CD14-positive monocyte (primary cell): ENCODE results near the gene ANGPTL7. TPM values are rescaled to one million over a fixed set of nuclear protein-coding genes. Genes with fewer than 3 reads are reported as not detected.
A peak's percentile ranks its signal among the peaks of the same experiment; 100 is the strongest.

Experiments
- DNase-seq, 3 donors: peaks; one replicate each; pipeline ENCODE4 v3.0.0-alpha.2; 2011 to 2022
- H2AFZ ChIP-seq: 2 replicates; pipeline ENCODE4 v1.6.0; 2012; ENCODE audit warnings: mild to moderate bottlenecking, low read depth, low read length, inconsistent platforms; ENCODE audit not compliant: insufficient read depth, poor library complexity, severe bottlenecking
- H3K27ac ChIP-seq, 2 donors: 1 replicate in 1 of 2; 2 replicates in 1 of 2; pipeline ENCODE4 v1.5.1; 2012 to 2013; ENCODE audit warnings: low read length in 2 of 2, control low read depth in 1 of 2, inconsistent platforms in 1 of 2, low read depth in 1 of 2, mild to moderate bottlenecking in 1 of 2
- H3K27me3 ChIP-seq, 2 donors: one replicate each; pipeline versions ENCODE4 v1.6.0 to v1.6.1; 2011 to 2013; ENCODE audit warnings: low read length in 2 of 2; ENCODE audit not compliant: control insufficient read depth in 2 of 2, insufficient read depth in 2 of 2
- H3K36me3 ChIP-seq, 2 donors: replicated peaks in 1 of 2; 1 replicate in 1 of 2; 2 replicates in 1 of 2; pipeline versions ENCODE4 v1.5.1 to v1.6.1; 2012 to 2013; ENCODE audit warnings: low read length in 2 of 2, control low read depth in 1 of 2, inconsistent platforms in 1 of 2, mild to moderate bottlenecking in 1 of 2; ENCODE audit not compliant: insufficient read depth in 2 of 2, control insufficient read depth in 1 of 2
- H3K4me1 ChIP-seq, 2 donors: 1 replicate in 1 of 2; 2 replicates in 1 of 2; pipeline versions ENCODE4 v1.5.1 to v1.6.1; 2012 to 2013; ENCODE audit warnings: low read length in 2 of 2, control low read depth in 1 of 2, inconsistent platforms in 1 of 2, mild to moderate bottlenecking in 1 of 2, moderate library complexity in 1 of 2; ENCODE audit not compliant: insufficient read depth in 2 of 2, control insufficient read depth in 1 of 2
- H3K4me2 ChIP-seq: replicated peaks from 2 replicates; pipeline ENCODE3; 2012; ENCODE audit warnings: low read length, moderate library complexity, mild to moderate bottlenecking; ENCODE audit not compliant: poor library complexity, severe bottlenecking; ENCODE audit errors: extremely low read depth
- H3K4me3 ChIP-seq, 3 experiments: fragments of 200-600 bp in 1 of 3; sonication (generic) in 1 of 3; replicated peaks in 1 of 3; 1 replicate in 2 of 3; 2 replicates in 1 of 3; pipeline ENCODE4 v1.5.1; 2011 to 2013; ENCODE audit warnings: low read length in 3 of 3, mild to moderate bottlenecking in 3 of 3, control low read depth in 2 of 3, low read depth in 2 of 3, inconsistent platforms in 1 of 3, moderate library complexity in 1 of 3
- H3K79me2 ChIP-seq: 2 replicates; pipeline ENCODE4 v1.6.0; 2012; ENCODE audit warnings: mild to moderate bottlenecking, control low read depth, inconsistent platforms, low read length, moderate library complexity; ENCODE audit not compliant: insufficient read depth
- H3K9ac ChIP-seq: 2 replicates; pipeline ENCODE4 v1.6.0; 2017; ENCODE audit warnings: low read length, mild to moderate bottlenecking; ENCODE audit not compliant: insufficient read depth, poor library complexity, severe bottlenecking
- H3K9me3 ChIP-seq, 2 donors: replicated peaks in 1 of 2; 1 replicate in 1 of 2; 2 replicates in 1 of 2; pipeline versions ENCODE4 v1.5.1 to v1.6.1; 2012 to 2013; ENCODE audit warnings: low read length in 2 of 2, control low read depth in 1 of 2; ENCODE audit not compliant: control insufficient read depth in 1 of 2, insufficient read depth in 1 of 2
- H4K20me1 ChIP-seq: 2 replicates; pipeline ENCODE4 v1.6.0; 2012; ENCODE audit warnings: mild to moderate bottlenecking, low read length, control low read depth, moderate library complexity; ENCODE audit not compliant: insufficient read depth
- H3K27ac Mint-ChIP-seq, 7 donors: one replicate each; pipeline ENCODE4 v1.8.0; 2020; ENCODE audit warnings: mild to moderate bottlenecking in 7 of 7, mixed read lengths in 7 of 7, moderate library complexity in 6 of 7, inconsistent platforms in 2 of 7
- H3K27me3 Mint-ChIP-seq, 3 donors: one replicate each; pipeline ENCODE4 v1.8.0; 2021 to 2022; ENCODE audit warnings: low read depth in 3 of 3, mild to moderate bottlenecking in 3 of 3, mixed read lengths in 3 of 3, moderate library complexity in 3 of 3, inconsistent platforms in 1 of 3
- H3K36me3 Mint-ChIP-seq, 2 donors: one replicate each; pipeline ENCODE4 v1.8.0; 2020; ENCODE audit warnings: mixed read lengths in 2 of 2, inconsistent platforms in 1 of 2, mild to moderate bottlenecking in 1 of 2
- H3K4me1 Mint-ChIP-seq: one replicate; pipeline ENCODE4 v1.8.0; 2020; ENCODE audit warnings: mild to moderate bottlenecking, mixed read lengths
- H3K4me3 Mint-ChIP-seq, 2 donors: one replicate each; pipeline ENCODE4 v1.8.0; 2020; ENCODE audit warnings: mild to moderate bottlenecking in 2 of 2, mixed read lengths in 2 of 2, moderate library complexity in 1 of 2
- H3K9me3 Mint-ChIP-seq, 7 donors: one replicate each; pipeline ENCODE4 v1.8.0; 2020 to 2022; ENCODE audit warnings: mixed read lengths in 7 of 7, mild to moderate bottlenecking in 6 of 7, moderate library complexity in 6 of 7, inconsistent platforms in 2 of 7
- CTCF ChIP-seq: fragments of 200-600 bp; IDR thresholded peaks from one replicate; pipeline ENCODE4 v1.8.0; 2022; ENCODE audit warnings: antibody characterized with exemption, mild to moderate bottlenecking
- WGBS: methylation state at CpG from one replicate; pipeline ENCODE4 v1.1.5; 2013; ENCODE audit warnings: missing lambda C conversion rate; ENCODE audit not compliant: insufficient coverage; 5-methylcytosine and 5-hydroxymethylcytosine counted together
- intact Hi-C, 2 donors: fragments of 100-400 bp; cut with micrococcal nuclease; formaldehyde crosslinking; loops; one replicate each; pipeline versions ENCODE4 v1.15.0 to v1.15.1; 2023
- polyA plus RNA-seq, 3 donors: library from polyadenylated mRNA; depleted of rRNA in 1 of 3; unstranded in 2 of 3; stranded (reverse) in 1 of 3; fragments of 300-500 nt in 2 of 3; fragments of >200 nt in 1 of 3; fragmentation: Illumina TruSeq in 2 of 3; gene quantifications; 1 replicate in 2 of 3; 2 replicates in 1 of 3; pipeline ENCODE4 v1.2.3, GENCODE V29; 2012 to 2021

The ANGPTL7 gene
- polyA plus RNA-seq, 3 donors, result not detected

- no peaks in the 10 kb centered on the region for H3K27me3 ChIP-seq
- peak overlapping the region in 1 of 7 donors; percentile 69 for H3K27ac Mint-ChIP-seq
- WGBS, result 92% methylated on average over 2 of the region's 4 CpGs
These were observed 41.9 kb upstream of the ANGPTL7 start for GRCh38 chr1:11147197-11147770.

GRCh38 chr1:11150326-11150725, 38.8 kb upstream of the ANGPTL7 start:
- H3K27ac ChIP-seq, result no peak overlapping the region
- Mint-ChIP-seq H3K9me3 (peaks cover 0 to 2% (median 0%) of the 10 kb centered on the region in 7 donors), H3K27ac (no peak overlapping the region), H3K36me3 (peaks cover 77 to 79% of the 10 kb centered on the region in 2 donors), H3K4me1 (no peaks in the 10 kb centered on the region), H3K27me3 (no peaks in the 10 kb centered on the region), H3K4me3 (no peak overlapping the region)
- no peaks in the 10 kb centered on the region for H3K79me2 ChIP-seq
- no peak overlapping the region for H2AFZ ChIP-seq
- no peak overlapping the region for H3K4me3 ChIP-seq
- WGBS, result no CpG with 5 or more reads among the region's 3 CpGs
- peaks cover 75 to 95% of the 10 kb centered on the region in 2 donors for H3K36me3 ChIP-seq
- H3K4me1 ChIP-seq, result no peaks in the 10 kb centered on the region
- H3K4me2 ChIP-seq, result no peak overlapping the region
- no peak for TF ChIP-seq CTCF
- H3K27me3 ChIP-seq, result no peaks in the 10 kb centered on the region
- H4K20me1 ChIP-seq, result no peaks in the 10 kb centered on the region
- no peak overlapping the region for H3K9ac ChIP-seq
- intact Hi-C loops, result no loop called here
- no peaks in the 10 kb centered on the region for H3K9me3 ChIP-seq
- DNase-seq, result no peak

More at GRCh38 chr1:11147197-11147770, 41.9 kb upstream of the ANGPTL7 start:
- H3K4me3 Mint-ChIP-seq, result no peak overlapping the region
- peaks cover 84 to 85% of the 10 kb centered on the region in 2 donors for H3K36me3 Mint-ChIP-seq
- Histone ChIP-seq H3K9me3 (no peaks in the 10 kb centered on the region), H3K79me2 (no peaks in the 10 kb centered on the region), H4K20me1 (no peaks in the 10 kb centered on the region), H3K4me3 (no peak overlapping the region), H3K9ac (no peak overlapping the region), H3K4me2 (no peak overlapping the region), H3K4me1 (no peaks in the 10 kb centered on the region), H3K27ac (no peak overlapping the region), H3K36me3 (peaks cover 83 to 100% of the 10 kb centered on the region in 2 donors), H2AFZ (no peak overlapping the region)
- no peak for TF ChIP-seq CTCF
- no peaks in the 10 kb centered on the region for H3K9me3 Mint-ChIP-seq
- DNase-seq, result no peak
- intact Hi-C loops, result no loop called here
- H3K27me3 Mint-ChIP-seq, result no peaks in the 10 kb centered on the region
- H3K4me1 Mint-ChIP-seq, result no peaks in the 10 kb centered on the region
